Breast epithelium (tissue), 3 donors: ENCODE measurements around the gene TMEM143.

Source experiments
- POLR2AphosphoS5 ChIP-seq, 3 donors: sonication (generic); formaldehyde crosslinking; IDR thresholded peaks; one replicate each; pipeline ENCODE4 v1.6.1; 2017; ENCODE audit warnings: antibody characterized with exemption in 3 of 3
- TF ChIP-seq, protein P1 (sequence below), 3 donors: fragments of 450-650 bp; IDR thresholded peaks; one replicate each; pipeline ENCODE4 v1.5.1; 2016 to 2017; ENCODE audit warnings: antibody characterized with exemption in 3 of 3, mild to moderate bottlenecking in 3 of 3, moderate library complexity in 3 of 3

DNA sequence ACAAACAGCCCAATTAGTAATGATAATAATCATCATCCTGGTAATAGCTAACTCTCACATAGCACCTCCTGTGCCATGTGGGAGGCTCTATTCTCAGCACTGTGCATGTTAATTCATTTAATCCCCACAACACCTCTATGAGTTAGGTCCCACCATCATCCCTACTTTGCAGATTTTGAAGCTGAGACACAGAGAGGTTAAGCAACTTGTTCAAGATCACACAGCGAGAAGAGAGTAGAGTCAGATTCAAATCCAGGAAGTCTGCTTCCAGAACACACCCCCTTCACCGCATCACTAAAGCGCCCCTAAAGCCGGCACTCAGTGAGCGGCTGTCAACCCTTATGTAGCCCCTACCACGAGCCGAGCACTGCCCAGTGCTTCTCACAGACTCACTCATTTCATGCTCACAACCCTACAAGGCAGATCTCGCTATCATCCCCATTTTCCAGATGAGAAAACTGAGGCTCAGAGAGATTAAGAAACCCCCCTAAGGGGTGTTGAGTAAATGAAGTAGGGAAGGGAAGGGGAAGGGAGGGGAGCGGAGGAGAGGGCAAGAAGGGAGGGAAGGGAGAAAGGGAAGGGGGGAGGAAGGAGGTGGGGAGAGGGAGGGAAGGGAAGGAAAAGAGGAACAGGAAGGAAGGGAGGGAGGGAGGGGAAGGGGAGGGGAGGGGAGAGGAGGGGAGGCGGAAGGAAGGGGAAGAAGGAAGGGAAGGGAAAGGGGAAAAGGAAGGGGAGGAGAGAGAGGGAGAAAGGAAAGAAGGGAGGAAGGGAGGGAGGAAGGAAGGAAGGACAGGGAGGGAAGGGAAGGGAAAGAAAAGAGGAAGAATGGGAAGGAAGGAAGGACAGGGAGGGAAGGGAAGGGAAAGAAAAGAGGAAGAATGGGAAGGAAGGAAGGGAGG lies 22.0 kb downstream of the TMEM143 start:
- TF ChIP-seq, protein P1, sequence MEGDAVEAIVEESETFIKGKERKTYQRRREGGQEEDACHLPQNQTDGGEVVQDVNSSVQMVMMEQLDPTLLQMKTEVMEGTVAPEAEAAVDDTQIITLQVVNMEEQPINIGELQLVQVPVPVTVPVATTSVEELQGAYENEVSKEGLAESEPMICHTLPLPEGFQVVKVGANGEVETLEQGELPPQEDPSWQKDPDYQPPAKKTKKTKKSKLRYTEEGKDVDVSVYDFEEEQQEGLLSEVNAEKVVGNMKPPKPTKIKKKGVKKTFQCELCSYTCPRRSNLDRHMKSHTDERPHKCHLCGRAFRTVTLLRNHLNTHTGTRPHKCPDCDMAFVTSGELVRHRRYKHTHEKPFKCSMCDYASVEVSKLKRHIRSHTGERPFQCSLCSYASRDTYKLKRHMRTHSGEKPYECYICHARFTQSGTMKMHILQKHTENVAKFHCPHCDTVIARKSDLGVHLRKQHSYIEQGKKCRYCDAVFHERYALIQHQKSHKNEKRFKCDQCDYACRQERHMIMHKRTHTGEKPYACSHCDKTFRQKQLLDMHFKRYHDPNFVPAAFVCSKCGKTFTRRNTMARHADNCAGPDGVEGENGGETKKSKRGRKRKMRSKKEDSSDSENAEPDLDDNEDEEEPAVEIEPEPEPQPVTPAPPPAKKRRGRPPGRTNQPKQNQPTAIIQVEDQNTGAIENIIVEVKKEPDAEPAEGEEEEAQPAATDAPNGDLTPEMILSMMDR (IDR thresholded peaks at IDR 0.05): no peak
- no peak for TF ChIP-seq POLR2AphosphoS5 (IDR thresholded peaks at IDR 0.05)
